Dermis microvascular lymphatic vessel endothelial cell (primary cell): Measurements from ENCODE around the gene OR5AS1. TPM values are rescaled to one million over a fixed set of nuclear protein-coding genes. Genes with fewer than 3 reads are reported as not detected.
"Not testable (repeated sequence)": the region's sequence is repeated elsewhere in the genome, so short reads cannot be mapped to it uniquely, and the experiment has no call there.

Source experiments
- DNase-seq, 2 donors: peaks; one replicate each; pipeline versions ENCODE4 v3.0.0 to v3.0.0-alpha.2; 2010; ENCODE audit warnings: low read depth in 2 of 2
- total RNA-seq: library from RNA; depleted of rRNA; stranded (reverse); fragments of >200 nt; gene quantifications from 2 replicates; pipeline ENCODE4 v1.2.1, GENCODE V29; 2014

OR5AS1 gene
- total RNA-seq, result not detected in 2 replicates

- no peak for DNase-seq
Measured at GRCh38 chr11:56027354-56027753, at the start of gene OR5AS1. OR5AS1 (plus strand) TSS chr11:56027654; CDS start chr11:56030419, 2,765 bp downstream.

- DNase-seq, result no peak
Measured at GRCh38 chr11:55994525-55994924, 32.9 kb upstream of the OR5AS1 start, which contains the start of gene OR5F1. OR5F1 (minus strand) TSS chr11:55994625; CDS start chr11:55994625, 0 bp downstream.

DNA sequence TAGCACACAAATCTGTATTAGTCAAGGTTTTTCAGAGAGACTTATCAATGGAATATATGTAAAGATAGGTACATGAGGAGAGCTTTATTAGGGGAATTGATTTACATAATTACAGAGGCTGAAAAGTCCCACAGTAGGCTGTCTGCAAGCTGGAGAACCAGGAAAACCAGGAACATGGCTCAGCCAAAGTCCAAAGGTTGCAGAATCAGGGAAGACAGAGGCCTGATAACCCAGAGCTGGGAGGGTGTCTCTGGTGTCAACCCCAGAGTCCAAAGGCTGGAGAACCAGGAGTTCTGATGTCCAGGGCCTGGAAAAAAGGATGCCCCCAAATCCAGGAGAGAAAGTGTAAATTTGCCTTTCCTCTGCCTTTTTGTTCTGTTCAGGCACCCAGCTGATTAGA, 16.7 kb upstream of the OR5AS1 start:
- DNase-seq, result no peak

GRCh38 chr11:56013805-56014204, 13.6 kb upstream of the OR5AS1 start:
- no peak for DNase-seq

GRCh38 chr11:56045538-56045937, 18.1 kb downstream of the OR5AS1 start:
- DNase-seq, result no peak

DNA sequence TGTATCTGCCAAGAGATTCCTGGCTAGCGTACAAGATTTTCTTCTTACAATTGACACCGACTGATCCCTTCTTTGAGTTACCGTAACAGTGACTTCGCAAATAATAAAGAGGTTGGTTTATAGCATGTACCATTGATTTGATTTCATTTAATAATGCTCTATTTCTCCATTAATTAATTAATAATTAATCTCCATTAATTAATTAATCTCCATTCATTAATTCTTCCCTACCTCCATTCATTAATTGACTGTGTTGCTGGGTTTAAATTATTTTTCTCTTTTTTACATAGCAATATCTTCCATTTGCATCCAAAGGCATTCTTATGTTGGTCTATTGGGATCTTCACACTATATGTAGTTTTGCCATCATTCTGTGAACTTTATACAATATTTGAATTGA, 21.0 kb downstream of the OR5AS1 start:
- DNase-seq, result no peak

- no peak for DNase-seq
Measured at GRCh38 chr11:56049487-56049886, 22.0 kb downstream of the OR5AS1 start.

DNA sequence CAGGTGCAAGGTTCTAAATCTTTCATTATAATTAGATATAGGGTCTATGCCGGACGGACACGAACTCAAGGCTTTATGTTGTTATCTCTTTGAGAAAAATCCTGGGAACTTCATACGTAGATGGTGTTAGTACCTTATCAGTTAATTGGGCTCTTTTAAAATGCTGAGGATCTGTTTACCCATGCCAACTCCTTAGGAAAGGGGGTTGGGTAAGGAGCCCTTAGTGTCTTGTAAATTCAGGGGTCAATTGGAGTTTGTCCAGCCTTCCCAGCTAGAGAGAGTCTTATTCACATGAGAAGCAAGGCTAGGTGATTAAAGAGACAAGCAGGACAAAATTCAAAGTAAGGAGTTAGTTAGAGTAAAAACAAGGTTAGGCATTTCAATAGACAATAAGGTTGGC, 28.9 kb downstream of the OR5AS1 start:
- DNase-seq, result not testable (repeated sequence)

- not testable (repeated sequence) for DNase-seq
Measured at GRCh38 chr11:56057661-56058237, 30.3 kb downstream of the OR5AS1 start.

DNA sequence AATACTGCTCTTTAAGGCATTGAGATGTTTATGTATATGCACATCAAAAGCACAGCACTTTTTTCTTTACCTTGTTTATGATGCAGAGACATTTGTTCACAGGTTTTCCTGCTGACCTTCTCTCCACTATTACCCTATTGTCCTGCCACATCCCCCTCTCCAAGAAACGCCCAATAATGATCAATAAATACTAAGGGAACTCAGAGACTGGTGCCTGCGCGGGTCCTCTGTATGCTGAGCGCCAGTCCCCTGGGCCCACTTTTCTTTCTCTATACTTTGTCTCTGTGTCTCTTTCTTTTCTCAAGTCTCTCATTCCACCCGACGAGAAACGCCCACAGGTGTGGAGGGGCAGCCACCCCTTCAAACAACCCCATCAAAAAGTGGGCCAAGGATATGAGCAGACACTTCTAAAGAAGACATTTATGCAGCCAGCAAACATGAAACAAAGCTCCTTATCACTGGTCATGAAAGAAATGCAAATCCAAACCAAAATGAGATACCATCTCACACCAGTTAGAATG, 30.9 kb downstream of the OR5AS1 start:
- DNase-seq, result not testable (repeated sequence)

DNA sequence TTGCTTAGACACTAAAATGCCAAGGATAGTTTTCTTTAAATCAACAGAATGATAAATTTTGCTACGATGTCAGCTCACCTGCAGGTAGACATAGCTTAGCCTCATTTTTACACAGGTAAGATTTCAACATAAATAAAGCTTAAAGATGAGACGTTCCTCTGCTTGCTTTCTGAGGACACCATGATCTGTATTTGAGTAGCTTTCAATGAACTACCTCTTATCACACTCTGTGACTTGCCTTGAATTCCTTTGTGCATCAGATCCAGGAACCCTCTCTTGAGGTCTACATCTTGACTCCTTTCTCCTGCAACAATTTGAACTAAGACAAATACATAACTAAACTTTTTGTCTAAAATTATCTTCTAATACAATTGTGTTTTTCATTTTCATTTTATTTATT, 39.5 kb downstream of the OR5AS1 start:
- DNase-seq, result no peak

Other genes starting within 250 kb of the OR5AS1 start
- gene OR5D14, start 232.1 kb upstream of the OR5AS1 start, total RNA-seq, result not detected in 2 replicates
- not detected in 2 replicates for gene OR5L1, start 216.3 kb upstream of the OR5AS1 start, total RNA-seq
- gene OR5D18, start 208.0 kb upstream of the OR5AS1 start, total RNA-seq, result not detected in 2 replicates
- not detected in 2 replicates for gene OR5L2, start 200.4 kb upstream of the OR5AS1 start, total RNA-seq
- not detected in 2 replicates for gene OR5D16, start 188.9 kb upstream of the OR5AS1 start, total RNA-seq
- not detected in 2 replicates for gene TRIM51, start 144.4 kb upstream of the OR5AS1 start, total RNA-seq
- not detected in 2 replicates for gene OR5W2, start 113.1 kb upstream of the OR5AS1 start, total RNA-seq
- gene OR5I1, start 91.3 kb upstream of the OR5AS1 start, total RNA-seq, result not detected in 2 replicates
- not detected in 2 replicates for gene OR10AG1, start 57.7 kb upstream of the OR5AS1 start, total RNA-seq
- gene OR5F1, start 33.0 kb upstream of the OR5AS1 start, total RNA-seq, result not detected in 2 replicates
- gene OR8I2, start 65.7 kb downstream of the OR5AS1 start, total RNA-seq, result not detected in 2 replicates
- gene OR8H2, start 76.0 kb downstream of the OR5AS1 start, total RNA-seq, result not detected in 2 replicates
- not detected in 2 replicates for gene OR8H3, start 94.7 kb downstream of the OR5AS1 start, total RNA-seq
- not detected in 2 replicates for gene OR8J3, start 112.5 kb downstream of the OR5AS1 start, total RNA-seq
- gene OR8K5, start 132.7 kb downstream of the OR5AS1 start, total RNA-seq, result not detected in 2 replicates
- not detected in 2 replicates for gene OR5J2, start 149.0 kb downstream of the OR5AS1 start, total RNA-seq
- not detected in 2 replicates for gene OR5T2, start 206.6 kb downstream of the OR5AS1 start, total RNA-seq
- not detected in 2 replicates for gene OR5T3, start 224.6 kb downstream of the OR5AS1 start, total RNA-seq
- gene OR5T1, start 246.5 kb downstream of the OR5AS1 start, total RNA-seq, result not detected in 2 replicates